SK-N-SH (cell line): ENCODE results near the gene TUNAR. TPM values are rescaled to one million over a fixed set of nuclear protein-coding genes. Genes with fewer than 3 reads are reported as not detected.

Source experiments
- CTCF ChIA-PET: fragments of 300-600, 350-600 bp; formaldehyde crosslinking; extraction: SDS; loops from one replicate; lab custom pipeline; 2021; lab: Yijun Ruan, JAX
- POLR2A ChIA-PET: fragments of 350-600 bp; sonication (Branson Sonifier 250); formaldehyde crosslinking; extraction: SDS; loops from one replicate; lab custom pipeline; 2020; ENCODE audit warnings: antibody characterized with exemption, inconsistent platforms; lab: Yijun Ruan, JAX
- DNase-seq: peaks from one replicate; pipeline ENCODE4 v3.0.0; 2012
- H2AFZ ChIP-seq: fragments of 200-600 bp; sonication (generic); 2 replicates; pipeline ENCODE4 v1.8.1; 2016; ENCODE audit warnings: antibody characterized with exemption, mild to moderate bottlenecking, low read depth
- H3F3A ChIP-seq: fragments of 200-600 bp; sonication (generic); replicated peaks from 2 replicates; pipeline ENCODE3; 2016; ENCODE audit warnings: antibody characterized with exemption, mild to moderate bottlenecking; ENCODE audit not compliant: insufficient read depth
- H3K27ac ChIP-seq, 2 experiments: fragments of 200-500 bp in 1 of 2; fragments of 200-600 bp in 1 of 2; sonication (Bioruptor generic) in 1 of 2; sonication (generic), shearing (Covaris generic) in 1 of 2; 2 replicates each; pipeline versions ENCODE4 v1.5.1 to v1.6.1; 2014 to 2016; ENCODE audit warnings: low read depth in 2 of 2, inconsistent platforms in 1 of 2, low read length in 1 of 2, mild to moderate bottlenecking in 1 of 2, mixed read lengths in 1 of 2
- H3K27me3 ChIP-seq: fragments of 200-600 bp; sonication (generic), shearing (Covaris generic); 2 replicates; pipeline ENCODE4 v1.6.1; 2016; ENCODE audit warnings: mixed run types; ENCODE audit not compliant: insufficient read depth
- H3K36me3 ChIP-seq, 2 experiments: fragments of 200-500 bp in 1 of 2; fragments of 200-600 bp in 1 of 2; sonication (Bioruptor generic) in 1 of 2; sonication (generic) in 1 of 2; replicated peaks in 1 of 2; 2 replicates each; pipeline versions ENCODE3 to v1.5.1; 2014 to 2016; ENCODE audit warnings: low read length in 1 of 2, mild to moderate bottlenecking in 1 of 2; ENCODE audit not compliant: insufficient read depth in 2 of 2, control insufficient read depth in 1 of 2
- H3K4me1 ChIP-seq, 2 experiments: fragments of 200-500 bp in 1 of 2; fragments of 200-600 bp in 1 of 2; sonication (Bioruptor generic) in 1 of 2; sonication (generic), shearing (Covaris generic) in 1 of 2; 2 replicates each; pipeline versions ENCODE4 v1.5.1 to v1.6.1; 2014 to 2016; ENCODE audit warnings: low read depth in 1 of 2, low read length in 1 of 2, mixed run types in 1 of 2; ENCODE audit not compliant: insufficient read depth in 2 of 2, control insufficient read depth in 1 of 2
- H3K4me2 ChIP-seq: fragments of 200-600 bp; sonication (generic), shearing (Covaris generic); 2 replicates; pipeline ENCODE4 v1.6.1; 2017; ENCODE audit warnings: mixed run types
- H3K4me3 ChIP-seq, 2 experiments: fragments of 200-500 bp in 1 of 2; fragments of 200-600 bp in 1 of 2; sonication (Bioruptor generic) in 1 of 2; sonication (generic), shearing (Covaris generic) in 1 of 2; 2 replicates each; pipeline versions ENCODE4 v1.5.1 to v1.8.1; 2014 to 2016; ENCODE audit warnings: low read depth in 2 of 2, inconsistent platforms in 1 of 2, low read length in 1 of 2, mild to moderate bottlenecking in 1 of 2, mixed read lengths in 1 of 2, moderate library complexity in 1 of 2
- H3K79me2 ChIP-seq: fragments of 200-600 bp; sonication (generic); 2 replicates; pipeline ENCODE4 v1.8.1; 2017; ENCODE audit warnings: mild to moderate bottlenecking; ENCODE audit not compliant: insufficient read depth
- H3K9ac ChIP-seq: fragments of 200-600 bp; sonication (generic); 2 replicates; pipeline ENCODE4 v1.6.1; 2017; ENCODE audit warnings: mixed run types
- H3K9me2 ChIP-seq: fragments of 200-600 bp; sonication (generic); 2 replicates; pipeline ENCODE4 v1.6.1; 2017; ENCODE audit warnings: mixed run types
- H3K9me3 ChIP-seq: fragments of 200-600 bp; sonication (generic); 2 replicates; pipeline ENCODE4 v1.6.1; 2017; ENCODE audit warnings: mixed run types, mild to moderate bottlenecking, moderate library complexity
- H4K20me1 ChIP-seq: fragments of 200-600 bp; sonication (generic); 2 replicates; pipeline ENCODE4 v1.6.1; 2017; ENCODE audit warnings: mild to moderate bottlenecking, mixed run types; ENCODE audit not compliant: insufficient read depth
- EP300 ChIP-seq, 2 experiments: IDR thresholded peaks; 2 replicates each; pipeline versions ENCODE4 v1.4.0 to v1.6.1; 2012; ENCODE audit warnings: borderline replicate concordance in 1 of 2, low read depth in 1 of 2, low read length in 1 of 2
- EZH2phosphoT487 ChIP-seq: fragments of 200-600 bp; sonication (generic); IDR thresholded peaks from 2 replicates; pipeline ENCODE4 v1.6.1; 2017; ENCODE audit warnings: low read depth, mixed run types, mild to moderate bottlenecking, antibody characterized with exemption, moderate library complexity, borderline replicate concordance
- GABPA ChIP-seq: IDR thresholded peaks from 2 replicates; pipeline ENCODE4 v1.4.0; 2012; ENCODE audit warnings: low read depth, mild to moderate bottlenecking
- JUND ChIP-seq: IDR thresholded peaks from 2 replicates; pipeline ENCODE4 v1.4.0; 2012
- MXI1 ChIP-seq: IDR thresholded peaks from 2 replicates; pipeline ENCODE4 v1.6.1; 2012; ENCODE audit warnings: mild to moderate bottlenecking, low read depth, low read length, improper control_type of control experiment
- RCOR1 ChIP-seq: fragments of 150-350 bp; IDR thresholded peaks from 2 replicates; pipeline ENCODE4 v1.6.1; 2017; ENCODE audit warnings: antibody characterized with exemption, low read length
- RXRA ChIP-seq: IDR thresholded peaks from 2 replicates; pipeline ENCODE4 v1.4.0; 2012; ENCODE audit warnings: low read depth, mild to moderate bottlenecking, borderline replicate concordance
- YY1 ChIP-seq: IDR thresholded peaks from 2 replicates; pipeline ENCODE4 v1.4.0; 2012; ENCODE audit warnings: low read depth, mild to moderate bottlenecking
- WGBS: methylation state at CpG from one replicate; pipeline ENCODE4 v1.1.6; 2017; ENCODE audit warnings: low lambda C conversion rate; 5-methylcytosine and 5-hydroxymethylcytosine counted together
- polyA plus RNA-seq, 3 experiments: library from polyadenylated mRNA; depleted of rRNA; stranded (reverse); fragments of >200 nt; gene quantifications; 2 replicates each; pipeline ENCODE4 v1.2.3, GENCODE V29; 2012
- TF ChIP-seq, protein P1 (sequence below): IDR thresholded peaks from 2 replicates; pipeline ENCODE4 v1.4.0; 2012; ENCODE audit warnings: low read depth, borderline replicate concordance
- TF ChIP-seq, protein P2 (sequence below): fragments of 200-600 bp; sonication (generic); IDR thresholded peaks from 2 replicates; pipeline ENCODE4 v1.6.1; 2017; ENCODE audit warnings: antibody characterized with exemption, mild to moderate bottlenecking, moderate library complexity
- TF ChIP-seq, protein P3 (sequence below): IDR thresholded peaks from 2 replicates; pipeline ENCODE4 v1.6.1; 2012; ENCODE audit warnings: mild to moderate bottlenecking, low read depth, low read length, moderate library complexity

Gene TUNAR
- polyA plus RNA-seq, 1 of the 3 experiments (the other 2 are of a cell fraction), result 0.02 TPM

DNA sequence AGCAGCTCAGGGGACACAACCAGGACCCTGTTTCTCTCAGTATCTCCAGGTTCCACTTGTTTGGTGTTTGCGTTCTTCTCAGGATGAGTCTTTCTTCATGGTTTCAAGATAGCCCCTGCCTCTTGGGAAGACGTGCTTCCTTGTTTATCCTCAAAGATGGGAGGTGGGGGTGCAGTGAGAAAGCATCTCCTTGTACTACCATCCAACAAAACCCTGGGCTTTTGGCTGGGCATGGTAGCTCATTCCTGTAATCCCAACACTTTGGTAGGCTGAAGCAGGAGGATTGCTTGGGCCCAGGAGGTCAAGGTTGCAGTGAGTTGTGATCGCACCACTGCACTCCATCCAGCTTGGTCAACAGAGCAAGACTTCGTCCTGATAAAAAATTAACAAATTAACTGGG lies 21.0 kb upstream of the TUNAR start:
- Histone ChIP-seq H2AFZ (no peak overlapping the region), H3K4me2 (no peak overlapping the region), H3K4me3 (no peak overlapping the region), H3K27me3 (no peaks in the 10 kb centered on the region), H3K9me2 (no peaks in the 10 kb centered on the region), H3K27ac (no peak overlapping the region), H3K9ac (no peak overlapping the region), H3F3A (no peaks in the 10 kb centered on the region), H4K20me1 (no peaks in the 10 kb centered on the region), H3K79me2 (no peaks in the 10 kb centered on the region), H3K4me1 (no peaks in the 10 kb centered on the region), H3K36me3 (no peaks in the 10 kb centered on the region), H3K9me3 (no peaks in the 10 kb centered on the region)
- CTCF ChIA-PET, result interaction anchor here (0.8 to 1.1 kb wide), 2 partner anchors 9 to 21 kb away, joined by 3 read pairs; partner anchors contain the start of gene TUNAR
- no peak for TF ChIP-seq MXI1
- TF ChIP-seq, protein P1, sequence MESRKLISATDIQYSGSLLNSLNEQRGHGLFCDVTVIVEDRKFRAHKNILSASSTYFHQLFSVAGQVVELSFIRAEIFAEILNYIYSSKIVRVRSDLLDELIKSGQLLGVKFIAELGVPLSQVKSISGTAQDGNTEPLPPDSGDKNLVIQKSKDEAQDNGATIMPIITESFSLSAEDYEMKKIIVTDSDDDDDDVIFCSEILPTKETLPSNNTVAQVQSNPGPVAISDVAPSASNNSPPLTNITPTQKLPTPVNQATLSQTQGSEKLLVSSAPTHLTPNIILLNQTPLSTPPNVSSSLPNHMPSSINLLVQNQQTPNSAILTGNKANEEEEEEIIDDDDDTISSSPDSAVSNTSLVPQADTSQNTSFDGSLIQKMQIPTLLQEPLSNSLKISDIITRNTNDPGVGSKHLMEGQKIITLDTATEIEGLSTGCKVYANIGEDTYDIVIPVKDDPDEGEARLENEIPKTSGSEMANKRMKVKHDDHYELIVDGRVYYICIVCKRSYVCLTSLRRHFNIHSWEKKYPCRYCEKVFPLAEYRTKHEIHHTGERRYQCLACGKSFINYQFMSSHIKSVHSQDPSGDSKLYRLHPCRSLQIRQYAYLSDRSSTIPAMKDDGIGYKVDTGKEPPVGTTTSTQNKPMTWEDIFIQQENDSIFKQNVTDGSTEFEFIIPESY, result no peak
- POLR2A ChIA-PET, result no interaction called here
- DNase-seq, result no peak
- WGBS, result 25% methylated on average over 4 of the region's 4 CpGs

DNA sequence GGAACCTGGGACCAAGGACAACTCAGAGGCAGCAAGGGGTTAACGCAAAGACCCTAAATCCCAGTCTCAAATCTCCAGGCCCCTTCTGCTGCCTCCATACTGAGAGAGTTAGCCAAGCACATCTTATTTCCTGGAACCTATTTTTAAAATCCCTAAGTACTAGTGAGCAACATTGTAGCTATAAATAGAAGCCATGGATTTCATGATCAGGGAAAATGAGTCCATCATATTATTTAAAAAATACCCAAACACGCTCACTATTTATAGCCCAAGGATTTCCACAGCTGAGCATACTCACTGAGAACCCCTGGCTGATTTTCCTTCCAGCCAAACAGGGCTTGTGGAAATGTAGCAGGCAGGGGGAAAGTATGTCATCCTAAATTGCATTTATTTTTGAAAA lies 19.4 kb upstream of the TUNAR start:
- Histone ChIP-seq H4K20me1 (no peaks in the 10 kb centered on the region), H3F3A (no peaks in the 10 kb centered on the region), H3K9ac (no peak overlapping the region), H3K4me3 (no peak overlapping the region), H3K79me2 (no peaks in the 10 kb centered on the region), H3K9me2 (no peaks in the 10 kb centered on the region), H3K9me3 (no peaks in the 10 kb centered on the region), H2AFZ (no peak overlapping the region), H3K27me3 (no peaks in the 10 kb centered on the region), H3K27ac (no peak overlapping the region), H3K4me2 (no peak overlapping the region), H3K4me1 (no peaks in the 10 kb centered on the region), H3K36me3 (no peaks in the 10 kb centered on the region)
- CTCF ChIA-PET, result no interaction called here
- no peak for DNase-seq
- 22% methylated on average over 2 of the region's 2 CpGs for WGBS
- POLR2A ChIA-PET, result no interaction called here
- TF ChIP-seq YY1, result no peak
- TF ChIP-seq, protein P2, sequence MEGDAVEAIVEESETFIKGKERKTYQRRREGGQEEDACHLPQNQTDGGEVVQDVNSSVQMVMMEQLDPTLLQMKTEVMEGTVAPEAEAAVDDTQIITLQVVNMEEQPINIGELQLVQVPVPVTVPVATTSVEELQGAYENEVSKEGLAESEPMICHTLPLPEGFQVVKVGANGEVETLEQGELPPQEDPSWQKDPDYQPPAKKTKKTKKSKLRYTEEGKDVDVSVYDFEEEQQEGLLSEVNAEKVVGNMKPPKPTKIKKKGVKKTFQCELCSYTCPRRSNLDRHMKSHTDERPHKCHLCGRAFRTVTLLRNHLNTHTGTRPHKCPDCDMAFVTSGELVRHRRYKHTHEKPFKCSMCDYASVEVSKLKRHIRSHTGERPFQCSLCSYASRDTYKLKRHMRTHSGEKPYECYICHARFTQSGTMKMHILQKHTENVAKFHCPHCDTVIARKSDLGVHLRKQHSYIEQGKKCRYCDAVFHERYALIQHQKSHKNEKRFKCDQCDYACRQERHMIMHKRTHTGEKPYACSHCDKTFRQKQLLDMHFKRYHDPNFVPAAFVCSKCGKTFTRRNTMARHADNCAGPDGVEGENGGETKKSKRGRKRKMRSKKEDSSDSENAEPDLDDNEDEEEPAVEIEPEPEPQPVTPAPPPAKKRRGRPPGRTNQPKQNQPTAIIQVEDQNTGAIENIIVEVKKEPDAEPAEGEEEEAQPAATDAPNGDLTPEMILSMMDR, result no peak
- no peak for TF ChIP-seq JUND
- no peak for TF ChIP-seq RXRA
- TF ChIP-seq, protein P3, sequence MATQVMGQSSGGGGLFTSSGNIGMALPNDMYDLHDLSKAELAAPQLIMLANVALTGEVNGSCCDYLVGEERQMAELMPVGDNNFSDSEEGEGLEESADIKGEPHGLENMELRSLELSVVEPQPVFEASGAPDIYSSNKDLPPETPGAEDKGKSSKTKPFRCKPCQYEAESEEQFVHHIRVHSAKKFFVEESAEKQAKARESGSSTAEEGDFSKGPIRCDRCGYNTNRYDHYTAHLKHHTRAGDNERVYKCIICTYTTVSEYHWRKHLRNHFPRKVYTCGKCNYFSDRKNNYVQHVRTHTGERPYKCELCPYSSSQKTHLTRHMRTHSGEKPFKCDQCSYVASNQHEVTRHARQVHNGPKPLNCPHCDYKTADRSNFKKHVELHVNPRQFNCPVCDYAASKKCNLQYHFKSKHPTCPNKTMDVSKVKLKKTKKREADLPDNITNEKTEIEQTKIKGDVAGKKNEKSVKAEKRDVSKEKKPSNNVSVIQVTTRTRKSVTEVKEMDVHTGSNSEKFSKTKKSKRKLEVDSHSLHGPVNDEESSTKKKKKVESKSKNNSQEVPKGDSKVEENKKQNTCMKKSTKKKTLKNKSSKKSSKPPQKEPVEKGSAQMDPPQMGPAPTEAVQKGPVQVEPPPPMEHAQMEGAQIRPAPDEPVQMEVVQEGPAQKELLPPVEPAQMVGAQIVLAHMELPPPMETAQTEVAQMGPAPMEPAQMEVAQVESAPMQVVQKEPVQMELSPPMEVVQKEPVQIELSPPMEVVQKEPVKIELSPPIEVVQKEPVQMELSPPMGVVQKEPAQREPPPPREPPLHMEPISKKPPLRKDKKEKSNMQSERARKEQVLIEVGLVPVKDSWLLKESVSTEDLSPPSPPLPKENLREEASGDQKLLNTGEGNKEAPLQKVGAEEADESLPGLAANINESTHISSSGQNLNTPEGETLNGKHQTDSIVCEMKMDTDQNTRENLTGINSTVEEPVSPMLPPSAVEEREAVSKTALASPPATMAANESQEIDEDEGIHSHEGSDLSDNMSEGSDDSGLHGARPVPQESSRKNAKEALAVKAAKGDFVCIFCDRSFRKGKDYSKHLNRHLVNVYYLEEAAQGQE, result no peak
- TF ChIP-seq RCOR1, result no peak
- no peak for TF ChIP-seq EZH2phosphoT487
- no peak for TF ChIP-seq GABPA
- TF ChIP-seq EP300 (IDR thresholded peaks at IDR 0.05; ENCODE audit: borderline replicate concordance in 1 of 2, low read depth in 1 of 2, low read length in 1 of 2), result no peak
